Activated naive CD4-positive, alpha-beta T cell treated with anti-CD3 and anti-CD28 coated beads, Interleukin-2, amount 10 ng/mL, durations not matched to agents 7 days and 5 days (primary cell): ENCODE measurements around the gene TPCN2.

ENCODE experiments used
- CTCF ChIA-PET: fragments of 350-600 bp; sonication (Branson Sonifier 250); formaldehyde crosslinking; loops from one replicate; lab custom pipeline; 2021; ENCODE audit warnings: antibody characterized with exemption; lab: Charles Lee
- DNase-seq: peaks from one replicate; pipeline ENCODE4 v3.0.0-alpha.2; 2020
- H3K27ac Mint-ChIP-seq: one replicate; pipeline ENCODE4 v1.8.0; 2021; ENCODE audit warnings: mild to moderate bottlenecking, moderate library complexity, mixed read lengths
- H3K27me3 Mint-ChIP-seq: one replicate; pipeline ENCODE4 v1.8.0; 2021; ENCODE audit warnings: mild to moderate bottlenecking, mixed read lengths
- H3K36me3 Mint-ChIP-seq: one replicate; pipeline ENCODE4 v1.8.0; 2021; ENCODE audit warnings: mixed read lengths
- H3K4me1 Mint-ChIP-seq: one replicate; pipeline ENCODE4 v1.8.0; 2021; ENCODE audit warnings: mixed read lengths
- H3K4me3 Mint-ChIP-seq: one replicate; pipeline ENCODE4 v1.8.0; 2021; ENCODE audit warnings: mild to moderate bottlenecking, moderate library complexity, mixed read lengths
- H3K9me3 Mint-ChIP-seq: one replicate; pipeline ENCODE4 v1.8.0; 2021; ENCODE audit warnings: mixed read lengths

The TPCN2 gene

DNA sequence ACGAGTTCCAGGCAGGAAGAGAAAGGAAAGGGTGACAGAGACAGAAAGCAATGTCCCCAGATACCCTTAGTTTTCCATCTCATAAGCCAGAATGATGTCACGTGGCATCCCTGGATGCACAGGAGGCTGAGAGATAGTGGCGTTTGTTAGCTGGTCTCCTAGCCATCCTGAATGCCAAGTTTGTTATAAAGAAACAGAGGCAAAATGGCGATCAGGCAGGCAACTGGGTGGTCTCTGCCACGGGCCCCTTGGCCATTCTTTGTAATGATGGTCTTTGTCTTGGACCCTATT, 112.3 kb downstream of the TPCN2 start:
- Mint-ChIP-seq H3K27me3 (peaks cover 30% of the 10 kb centered on the region), H3K36me3 (no peaks in the 10 kb centered on the region), H3K9me3 (no peaks in the 10 kb centered on the region), H3K4me1 (no peaks in the 10 kb centered on the region), H3K4me3 (no peak overlapping the region), H3K27ac (no peak overlapping the region)
- no peak for DNase-seq
- CTCF ChIA-PET = no interaction called here

DNA sequence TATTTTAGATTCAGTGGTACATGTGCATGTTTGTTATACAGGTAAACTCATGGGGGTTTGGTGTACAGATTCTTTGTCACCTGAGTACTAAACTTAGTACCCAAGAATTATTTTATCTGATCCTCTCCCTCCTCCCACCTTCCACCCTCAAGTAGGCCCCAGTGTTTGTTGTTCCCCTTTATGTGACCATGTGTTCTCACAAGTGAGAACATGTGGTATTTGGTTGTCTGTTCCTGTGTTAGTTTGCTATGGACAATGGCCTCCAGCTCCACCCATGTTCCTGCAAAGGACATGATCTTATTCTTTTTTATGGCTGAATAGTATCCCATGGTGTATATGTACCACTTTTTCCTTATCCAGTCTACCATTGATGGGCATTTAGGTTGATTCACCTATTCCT, 113.8 kb downstream of the TPCN2 start:
- CTCF ChIA-PET = no interaction called here
- DNase-seq = no peak

GRCh38 chr11:69163842-69164241, 115.1 kb downstream of the TPCN2 start:
- Mint-ChIP-seq H3K27ac (no peak overlapping the region), H3K4me1 (peaks cover 10% of the 10 kb centered on the region)

More for the DNA sequence above, 113.8 kb downstream of the TPCN2 start:
- Mint-ChIP-seq H3K27ac (no peak overlapping the region), H3K4me1 (peaks cover 10% of the 10 kb centered on the region), H3K27me3 (peaks cover 32% of the 10 kb centered on the region), H3K9me3 (no peaks in the 10 kb centered on the region), H3K4me3 (no peak overlapping the region), H3K36me3 (no peaks in the 10 kb centered on the region)

DNA sequence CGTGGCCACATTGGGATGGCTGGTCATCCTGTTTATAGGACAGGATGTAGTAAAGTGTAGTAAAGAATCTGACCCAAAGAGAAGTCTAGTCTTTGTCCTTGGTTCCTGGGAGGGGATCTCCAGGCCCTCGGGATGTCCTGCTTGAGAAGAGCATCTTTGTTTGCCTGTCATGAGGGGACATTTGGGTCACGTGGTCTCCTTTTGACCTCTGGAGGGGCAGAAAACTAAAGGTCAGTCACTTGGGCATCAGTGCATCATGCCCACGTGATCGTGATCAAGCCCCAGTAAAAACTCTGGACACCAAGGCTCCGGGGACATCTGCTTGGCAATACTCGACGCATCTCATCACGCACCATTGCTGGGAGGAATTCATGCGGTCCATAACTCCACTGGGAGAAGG, 116.1 kb downstream of the TPCN2 start:
- Mint-ChIP-seq H3K4me1 (peaks cover 10% of the 10 kb centered on the region), H3K36me3 (no peaks in the 10 kb centered on the region), H3K27ac (no peak overlapping the region), H3K27me3 (peaks cover 29% of the 10 kb centered on the region), H3K4me3 (no peak overlapping the region), H3K9me3 (peaks cover 3% of the 10 kb centered on the region)
- CTCF ChIA-PET = no interaction called here
- DNase-seq = no peak

More at GRCh38 chr11:69163842-69164241, 115.1 kb downstream of the TPCN2 start:
- no peak overlapping the region for H3K4me3 Mint-ChIP-seq
- H3K36me3 Mint-ChIP-seq = no peaks in the 10 kb centered on the region
- DNase-seq = no peak
- CTCF ChIA-PET = no interaction called here
- no peaks in the 10 kb centered on the region for H3K9me3 Mint-ChIP-seq
- H3K27me3 Mint-ChIP-seq = peaks cover 29% of the 10 kb centered on the region

DNA sequence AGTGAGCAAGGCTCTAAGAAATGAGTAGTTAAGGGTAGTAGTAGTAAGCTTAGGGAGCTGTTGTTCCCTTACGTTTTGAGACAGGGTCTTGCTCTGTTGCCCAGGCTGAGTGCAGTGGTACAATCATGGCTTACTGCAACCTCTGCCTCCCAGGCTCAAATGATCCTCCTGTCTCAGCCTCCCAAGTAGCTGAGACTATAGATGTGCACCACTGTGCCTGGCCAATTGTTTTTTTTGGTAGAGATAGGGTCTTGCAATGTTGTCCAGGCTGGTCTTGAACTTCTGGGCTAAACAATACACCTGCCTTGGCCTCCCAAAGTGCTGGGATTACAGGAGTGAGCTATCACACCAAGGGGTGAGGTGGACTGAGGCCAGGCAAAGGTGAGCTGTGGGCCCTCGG, 117.0 kb downstream of the TPCN2 start:
- peaks cover 3% of the 10 kb centered on the region for H3K9me3 Mint-ChIP-seq
- H3K27ac Mint-ChIP-seq = no peak overlapping the region
- no peaks in the 10 kb centered on the region for H3K36me3 Mint-ChIP-seq
- DNase-seq = no peak
- peaks cover 10% of the 10 kb centered on the region for H3K4me1 Mint-ChIP-seq
- no peak overlapping the region for H3K4me3 Mint-ChIP-seq
- CTCF ChIA-PET = interaction anchor here (0.7 kb wide), 1 partner anchor 43 kb away, joined by 3 read pairs; no protein-coding TSS in a partner anchor
- H3K27me3 Mint-ChIP-seq = peaks cover 29% of the 10 kb centered on the region

DNA sequence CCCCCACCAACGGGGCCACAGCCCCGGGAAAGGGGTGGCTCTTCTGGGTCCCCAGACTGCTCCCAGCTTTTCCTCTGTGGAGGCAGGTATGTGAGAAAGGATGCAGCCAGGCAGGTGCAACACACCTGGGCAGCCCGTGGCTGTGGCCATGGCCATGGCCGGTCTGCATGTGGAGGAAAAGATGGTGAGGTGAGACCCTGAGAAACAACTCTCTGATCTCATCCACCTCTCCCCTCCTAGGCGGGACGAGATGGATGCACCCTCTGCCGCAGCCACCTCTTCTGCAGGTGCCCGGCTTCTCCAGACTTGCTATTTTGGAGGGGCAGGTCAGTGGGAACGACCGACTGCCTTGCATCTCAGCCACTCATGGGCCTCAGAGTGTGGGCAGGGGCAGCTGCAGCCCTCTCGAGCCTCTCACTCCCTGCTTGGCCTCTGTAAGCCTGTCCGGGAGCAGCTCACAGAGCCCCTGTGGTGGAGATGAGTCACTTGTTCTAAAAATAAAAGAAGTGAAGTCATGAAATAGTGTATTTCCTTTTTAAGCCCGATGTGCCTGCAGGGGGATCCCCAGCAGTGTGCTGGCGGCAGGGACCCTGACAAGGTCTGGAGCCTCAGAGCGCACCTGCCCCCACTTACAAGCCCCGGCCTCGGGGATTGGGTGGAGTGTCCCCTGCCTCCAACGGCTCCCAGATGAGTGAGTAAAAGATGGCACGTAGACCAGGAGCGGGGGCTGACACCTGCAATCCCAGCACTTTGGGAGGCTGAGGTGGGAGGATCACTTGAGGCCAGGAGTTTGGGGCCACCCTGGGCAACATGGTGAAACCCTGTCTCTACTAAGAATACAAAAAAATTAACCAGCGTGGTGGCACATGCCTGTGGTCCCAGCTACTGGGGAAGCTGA, 117.7 kb downstream of the TPCN2 start:
- Mint-ChIP-seq H3K4me3 (no peak overlapping the region), H3K36me3 (no peaks in the 10 kb centered on the region), H3K9me3 (peaks cover 3% of the 10 kb centered on the region), H3K4me1 (peaks cover 10% of the 10 kb centered on the region), H3K27me3 (peaks cover 29% of the 10 kb centered on the region), H3K27ac (no peak overlapping the region)
- CTCF ChIA-PET = interaction anchor here (0.7 kb wide), 1 partner anchor 43 kb away, joined by 3 read pairs; no protein-coding TSS in a partner anchor
- peak; percentile 43 for DNase-seq

GRCh38 chr11:69167130-69167915, 118.6 kb downstream of the TPCN2 start:
- peaks cover 29% of the 10 kb centered on the region for H3K27me3 Mint-ChIP-seq
- H3K36me3 Mint-ChIP-seq = no peaks in the 10 kb centered on the region
- H3K27ac Mint-ChIP-seq = no peak overlapping the region
- CTCF ChIA-PET = interaction anchor here (0.7 kb wide), 1 partner anchor 166 kb away, joined by 3 read pairs; no protein-coding TSS in a partner anchor
- H3K4me3 Mint-ChIP-seq = no peak overlapping the region
- H3K4me1 Mint-ChIP-seq = peaks cover 10% of the 10 kb centered on the region
- no peak for DNase-seq
- peaks cover 3% of the 10 kb centered on the region for H3K9me3 Mint-ChIP-seq

DNA sequence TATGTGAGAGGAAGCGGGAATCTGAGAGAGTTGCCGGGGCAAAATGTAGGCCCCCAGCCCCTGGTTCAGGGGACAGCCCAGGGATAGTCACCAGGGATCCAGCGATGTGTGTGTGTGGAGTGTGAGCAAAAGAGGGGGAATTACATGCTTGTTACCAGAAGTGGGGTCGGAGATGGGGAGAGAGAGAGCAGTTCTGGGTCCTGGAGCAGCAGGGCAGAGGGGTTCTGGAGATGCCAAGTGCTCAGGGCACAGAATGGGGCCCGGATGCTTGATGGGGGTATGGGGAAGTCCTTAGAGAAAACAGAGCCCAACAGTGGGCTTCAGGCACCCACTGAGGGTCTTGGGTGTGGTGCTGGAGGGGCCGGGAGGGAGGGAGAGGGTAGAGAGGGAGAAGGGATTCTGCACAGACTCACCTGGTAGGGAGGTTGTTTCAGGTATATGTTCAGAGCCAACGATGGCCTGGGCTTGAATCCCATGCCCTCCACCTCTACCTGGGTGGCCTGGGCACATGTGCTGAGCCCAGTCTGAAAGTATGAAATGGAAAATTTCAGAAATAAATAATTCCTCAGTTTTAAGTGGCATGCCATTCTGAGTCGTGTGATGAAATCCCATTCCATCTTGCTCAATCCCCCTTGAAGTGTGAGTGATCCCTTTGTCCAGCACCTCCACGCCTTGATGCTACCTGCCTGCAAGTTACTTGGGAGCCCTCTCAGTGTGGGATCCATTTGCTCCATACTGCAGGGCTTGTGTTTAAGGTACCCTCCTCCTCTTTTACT, 119.4 kb downstream of the TPCN2 start:
- CTCF ChIA-PET = interaction anchor here (0.7 kb wide), 1 partner anchor 165 kb away, joined by 3 read pairs; no protein-coding TSS in a partner anchor
- H3K4me1 Mint-ChIP-seq = peaks cover 10% of the 10 kb centered on the region
- H3K27me3 Mint-ChIP-seq = peaks cover 29% of the 10 kb centered on the region
- no peak for DNase-seq
- H3K27ac Mint-ChIP-seq = no peak overlapping the region
- no peak overlapping the region for H3K4me3 Mint-ChIP-seq
- peaks cover 3% of the 10 kb centered on the region for H3K9me3 Mint-ChIP-seq
- no peaks in the 10 kb centered on the region for H3K36me3 Mint-ChIP-seq

DNA sequence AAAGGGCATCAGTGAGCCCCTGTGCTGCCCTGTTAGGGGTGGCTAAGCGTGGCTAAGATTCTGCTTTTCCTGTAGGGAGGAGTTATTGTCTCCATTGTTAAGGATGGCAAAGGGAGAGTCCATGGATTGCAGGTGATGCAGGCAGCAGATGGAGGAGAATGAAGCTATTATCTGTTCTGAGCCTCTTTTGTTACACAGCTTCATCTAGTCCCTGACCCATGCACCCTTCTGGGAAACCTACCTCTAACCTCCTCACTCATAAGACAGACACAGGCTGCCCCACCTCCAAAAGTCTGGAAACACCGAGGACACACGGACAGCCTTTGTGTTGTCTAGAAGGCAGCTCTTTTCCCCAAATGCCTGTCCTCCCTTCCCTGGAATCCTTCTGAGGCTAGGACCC, 120.7 kb downstream of the TPCN2 start:
- peaks cover 10% of the 10 kb centered on the region for H3K4me1 Mint-ChIP-seq

DNA sequence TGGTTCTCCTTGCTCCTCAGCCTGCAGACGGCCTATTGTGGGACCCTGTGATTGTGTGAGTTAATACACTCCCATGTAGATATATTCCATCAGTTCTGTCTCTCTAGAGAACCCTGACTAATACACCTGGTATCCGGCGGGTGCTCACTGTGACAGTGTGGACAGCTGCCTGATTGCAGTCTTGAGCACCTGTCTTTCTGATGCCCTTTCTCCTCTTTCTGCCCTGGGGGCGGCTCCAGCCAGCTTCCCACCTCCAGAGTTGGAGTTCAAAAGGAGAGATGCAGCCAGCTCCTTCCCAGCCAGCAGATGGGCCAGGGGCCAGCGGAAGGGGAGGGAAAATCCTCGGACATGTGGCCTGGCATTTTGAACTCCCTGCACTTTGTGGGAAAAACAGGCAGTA, 122.0 kb downstream of the TPCN2 start:
- CTCF ChIA-PET = no interaction called here
- H3K4me1 Mint-ChIP-seq = peaks cover 10% of the 10 kb centered on the region
- H3K27me3 Mint-ChIP-seq = peaks cover 24% of the 10 kb centered on the region
- H3K4me3 Mint-ChIP-seq = no peak overlapping the region
- H3K9me3 Mint-ChIP-seq = peaks cover 3% of the 10 kb centered on the region
- no peaks in the 10 kb centered on the region for H3K36me3 Mint-ChIP-seq
- no peak for DNase-seq
- no peak overlapping the region for H3K27ac Mint-ChIP-seq

More for the DNA sequence above, 120.7 kb downstream of the TPCN2 start:
- Mint-ChIP-seq H3K27ac (no peak overlapping the region), H3K9me3 (peaks cover 3% of the 10 kb centered on the region), H3K36me3 (no peaks in the 10 kb centered on the region), H3K4me3 (no peak overlapping the region), H3K27me3 (peaks cover 33% of the 10 kb centered on the region)
- CTCF ChIA-PET = no interaction called here
- no peak for DNase-seq

- no peak for DNase-seq
- Mint-ChIP-seq H3K9me3 (peaks cover 3% of the 10 kb centered on the region), H3K36me3 (no peaks in the 10 kb centered on the region), H3K4me3 (no peak overlapping the region), H3K4me1 (peaks cover 5% of the 10 kb centered on the region), H3K27ac (no peak overlapping the region), H3K27me3 (peaks cover 19% of the 10 kb centered on the region)
- CTCF ChIA-PET = no interaction called here
Observed at GRCh38 chr11:69171476-69172240, 122.9 kb downstream of the TPCN2 start.

GRCh38 chr11:69172674-69173073, 123.9 kb downstream of the TPCN2 start:
- Mint-ChIP-seq H3K27me3 (peaks cover 10% of the 10 kb centered on the region), H3K4me3 (no peak overlapping the region), H3K9me3 (peaks cover 3% of the 10 kb centered on the region), H3K36me3 (no peaks in the 10 kb centered on the region), H3K27ac (no peak overlapping the region), H3K4me1 (no peaks in the 10 kb centered on the region)
- CTCF ChIA-PET = no interaction called here
- DNase-seq = no peak

DNA sequence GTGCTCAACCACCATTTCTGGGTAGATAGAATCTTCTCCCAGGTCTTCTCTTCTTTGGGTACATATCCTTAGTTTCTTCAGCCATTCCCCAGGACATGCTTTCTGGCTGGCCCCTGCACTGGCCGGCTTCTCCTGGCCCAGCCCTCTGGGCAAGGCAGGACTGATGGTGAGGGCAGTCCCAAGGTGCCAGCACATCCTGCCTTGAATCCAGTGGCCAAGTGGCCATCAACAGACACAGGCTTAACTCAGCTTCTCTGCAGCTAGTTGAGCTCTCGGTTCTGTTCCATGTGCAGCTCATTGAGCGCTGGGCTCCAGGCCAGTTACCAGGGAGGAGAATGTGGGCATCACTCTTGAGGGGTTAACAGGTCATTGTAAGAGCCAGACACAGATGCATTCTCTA, 124.6 kb downstream of the TPCN2 start:
- Mint-ChIP-seq H3K27ac (no peak overlapping the region), H3K4me3 (no peak overlapping the region), H3K27me3 (peaks cover 7% of the 10 kb centered on the region), H3K36me3 (no peaks in the 10 kb centered on the region), H3K9me3 (peaks cover 3% of the 10 kb centered on the region), H3K4me1 (no peaks in the 10 kb centered on the region)
- no peak for DNase-seq
- CTCF ChIA-PET = no interaction called here
